HepG2 (cell line): ENCODE data around the gene CTSZ. TPM values are rescaled to one million over a fixed set of nuclear protein-coding genes. Genes with fewer than 3 reads are reported as not detected.

Source experiments
- ATF1 ChIP-seq: IDR thresholded peaks from 2 replicates; pipeline ENCODE4 v1.6.1; 2016; ENCODE audit warnings: mild to moderate bottlenecking, control low read depth
- POLR2G ChIP-seq: fragments of 200-400 bp; formaldehyde crosslinking; IDR thresholded peaks from 2 replicates; pipeline ENCODE4 v1.6.1; 2018; ENCODE audit warnings: mild to moderate bottlenecking, low read depth, low read length, moderate library complexity
- PRPF4 ChIP-seq: fragments of 200-400 bp; formaldehyde crosslinking; IDR thresholded peaks from 2 replicates; pipeline ENCODE4 v1.6.1; 2016; ENCODE audit warnings: low read length, low read depth; ENCODE audit not compliant: poor library complexity, severe bottlenecking
- ZBTB1 ChIP-seq: sonication (generic); formaldehyde crosslinking; IDR thresholded peaks from 2 replicates; pipeline ENCODE4 v1.4.0; 2020; ENCODE audit warnings: missing genetic modification reagents, borderline replicate concordance
- ZNF577 ChIP-seq: sonication (generic); formaldehyde crosslinking; IDR thresholded peaks from 2 replicates; pipeline ENCODE4 v1.4.0; 2020; ENCODE audit warnings: mild to moderate bottlenecking, low read depth, missing genetic modification reagents, borderline replicate concordance
- ZNF788 ChIP-seq: sonication (generic); formaldehyde crosslinking; IDR thresholded peaks from 2 replicates; pipeline ENCODE4 v1.5.0; 2020; ENCODE audit warnings: mild to moderate bottlenecking, missing genetic modification reagents, borderline replicate concordance
- ZNF883 ChIP-seq: sonication (generic); formaldehyde crosslinking; IDR thresholded peaks from 2 replicates; pipeline ENCODE4 v1.5.1; 2020; ENCODE audit warnings: mild to moderate bottlenecking, missing genetic modification reagents; ENCODE audit errors: not compliant biosample characterization
- polyA plus RNA-seq, 8 experiments: library from polyadenylated mRNA; depleted of rRNA in 3 of 8; stranded (reverse) in 7 of 8; unstranded in 1 of 8; fragments of >200 nt; fragmentation: Illumina TruSeq in 4 of 8; extraction: Trizol in 4 of 8; gene quantifications; 2 replicates each; pipeline versions ENCODE4 v1.2.1 to v1.2.3, GENCODE V29; 2011 to 2016; ENCODE audit warnings: low read depth in 4 of 8, missing spikeins in 1 of 8, mixed read lengths in 1 of 8; ENCODE audit not compliant: insufficient read depth in 1 of 8
- total RNA-seq, 5 experiments: library from RNA; depleted of rRNA; stranded (reverse); fragments of >200 nt; fragmentation: Illumina TruSeq; extraction: Trizol; gene quantifications; 2 replicates each; pipeline ENCODE4 v1.2.3, GENCODE V29; 2016; ENCODE audit warnings: low read depth in 1 of 5
- TF ChIP-seq, protein P1 (sequence below): sonication (generic); formaldehyde crosslinking; IDR thresholded peaks from 2 replicates; pipeline ENCODE4 v1.5.0; 2020; ENCODE audit warnings: mild to moderate bottlenecking, missing genetic modification reagents
- TF ChIP-seq, protein P2 (sequence below): sonication (generic); formaldehyde crosslinking; IDR thresholded peaks from 2 replicates; pipeline ENCODE4 v1.9.0; 2022; ENCODE audit warnings: missing genetic modification reagents, mild to moderate bottlenecking, borderline replicate concordance
- TF ChIP-seq, protein P3 (sequence below): IDR thresholded peaks from 2 replicates; pipeline ENCODE4 v1.6.1; 2012; ENCODE audit warnings: inconsistent platforms
- TF ChIP-seq, protein P4 (sequence below): sonication (generic); formaldehyde crosslinking; IDR thresholded peaks from 2 replicates; pipeline ENCODE4 v1.4.0; 2020; ENCODE audit warnings: mild to moderate bottlenecking, missing genetic modification reagents
- TF ChIP-seq, protein P5 (sequence below): sonication (generic); formaldehyde crosslinking; IDR thresholded peaks from 2 replicates; pipeline ENCODE4 v1.5.1; 2020; ENCODE audit warnings: mild to moderate bottlenecking, missing genetic modification reagents, borderline replicate concordance
- TF ChIP-seq, protein P6 (sequence below): sonication (generic); formaldehyde crosslinking; IDR thresholded peaks from 2 replicates; pipeline ENCODE4 v1.8.0; 2022; ENCODE audit warnings: missing genetic modification reagents, mild to moderate bottlenecking, moderate library complexity, borderline replicate concordance
- TF ChIP-seq, protein P7 (sequence below): sonication (generic); formaldehyde crosslinking; IDR thresholded peaks from 2 replicates; pipeline ENCODE4 v1.4.0; 2020; ENCODE audit warnings: missing genetic modification reagents, low read depth, mild to moderate bottlenecking, borderline replicate concordance

Gene CTSZ
- total and polyA plus RNA-seq, 2 of the 13 experiments (the other 11 are each of a cell fraction or from before 2014, with no cell fraction given): 0.33 TPM; not detected in 1

DNA sequence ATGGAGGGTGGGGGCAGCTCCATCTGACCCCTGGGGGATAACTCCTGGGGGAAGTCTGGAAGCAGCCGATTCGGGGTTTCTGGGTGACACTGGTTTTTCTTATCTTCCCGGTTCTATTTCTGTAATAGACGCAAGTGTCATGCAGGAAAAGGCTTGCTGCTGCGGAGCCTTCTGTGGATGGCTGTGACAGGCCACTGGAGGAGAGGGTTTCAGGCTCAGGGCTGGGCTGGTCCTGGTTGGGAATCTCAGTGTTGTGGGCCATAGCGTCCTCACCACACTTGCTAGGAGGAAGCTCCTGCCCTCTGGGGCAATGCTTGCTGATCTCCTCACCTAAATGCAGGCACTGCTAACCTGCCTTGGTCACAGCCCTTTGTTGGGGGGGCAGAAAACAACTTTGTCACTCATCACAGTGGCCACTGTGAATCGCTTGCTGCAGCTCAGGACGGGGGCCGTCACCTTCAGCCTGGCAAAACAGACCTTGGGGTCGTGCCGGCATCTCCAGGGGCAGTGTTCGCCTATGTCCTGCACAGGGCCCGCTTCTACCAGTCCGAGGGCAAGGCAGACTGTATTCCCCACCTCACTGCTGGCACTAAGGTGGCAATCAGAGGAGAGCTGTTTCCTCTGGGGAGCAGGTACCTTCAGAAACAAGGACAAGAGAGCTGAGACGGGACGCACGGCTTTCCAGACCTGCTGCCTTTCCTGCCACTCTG is 7.8 kb upstream of the CTSZ start (continued):
- TF ChIP-seq, protein P1, sequence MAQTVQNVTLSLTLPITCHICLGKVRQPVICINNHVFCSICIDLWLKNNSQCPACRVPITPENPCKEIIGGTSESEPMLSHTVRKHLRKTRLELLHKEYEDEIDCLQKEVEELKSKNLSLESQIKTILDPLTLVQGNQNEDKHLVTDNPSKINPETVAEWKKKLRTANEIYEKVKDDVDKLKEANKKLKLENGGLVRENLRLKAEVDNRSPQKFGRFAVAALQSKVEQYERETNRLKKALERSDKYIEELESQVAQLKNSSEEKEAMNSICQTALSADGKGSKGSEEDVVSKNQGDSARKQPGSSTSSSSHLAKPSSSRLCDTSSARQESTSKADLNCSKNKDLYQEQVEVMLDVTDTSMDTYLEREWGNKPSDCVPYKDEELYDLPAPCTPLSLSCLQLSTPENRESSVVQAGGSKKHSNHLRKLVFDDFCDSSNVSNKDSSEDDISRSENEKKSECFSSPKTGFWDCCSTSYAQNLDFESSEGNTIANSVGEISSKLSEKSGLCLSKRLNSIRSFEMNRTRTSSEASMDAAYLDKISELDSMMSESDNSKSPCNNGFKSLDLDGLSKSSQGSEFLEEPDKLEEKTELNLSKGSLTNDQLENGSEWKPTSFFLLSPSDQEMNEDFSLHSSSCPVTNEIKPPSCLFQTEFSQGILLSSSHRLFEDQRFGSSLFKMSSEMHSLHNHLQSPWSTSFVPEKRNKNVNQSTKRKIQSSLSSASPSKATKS (CRISPR knock-in tag): no peak
- TF ChIP-seq ZNF883 (CRISPR knock-in tag) (peak; percentile 5), ZNF577 (no peak), ZBTB1 (CRISPR knock-in tag) (no peak), POLR2G (no peak), ZNF788 (CRISPR knock-in tag) (no peak), ATF1 (CRISPR knock-in tag) (no peak), PRPF4 (peak; percentile 89)
- TF ChIP-seq, protein P2, sequence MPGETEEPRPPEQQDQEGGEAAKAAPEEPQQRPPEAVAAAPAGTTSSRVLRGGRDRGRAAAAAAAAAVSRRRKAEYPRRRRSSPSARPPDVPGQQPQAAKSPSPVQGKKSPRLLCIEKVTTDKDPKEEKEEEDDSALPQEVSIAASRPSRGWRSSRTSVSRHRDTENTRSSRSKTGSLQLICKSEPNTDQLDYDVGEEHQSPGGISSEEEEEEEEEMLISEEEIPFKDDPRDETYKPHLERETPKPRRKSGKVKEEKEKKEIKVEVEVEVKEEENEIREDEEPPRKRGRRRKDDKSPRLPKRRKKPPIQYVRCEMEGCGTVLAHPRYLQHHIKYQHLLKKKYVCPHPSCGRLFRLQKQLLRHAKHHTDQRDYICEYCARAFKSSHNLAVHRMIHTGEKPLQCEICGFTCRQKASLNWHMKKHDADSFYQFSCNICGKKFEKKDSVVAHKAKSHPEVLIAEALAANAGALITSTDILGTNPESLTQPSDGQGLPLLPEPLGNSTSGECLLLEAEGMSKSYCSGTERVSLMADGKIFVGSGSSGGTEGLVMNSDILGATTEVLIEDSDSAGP: no peak
- TF ChIP-seq, protein P3, sequence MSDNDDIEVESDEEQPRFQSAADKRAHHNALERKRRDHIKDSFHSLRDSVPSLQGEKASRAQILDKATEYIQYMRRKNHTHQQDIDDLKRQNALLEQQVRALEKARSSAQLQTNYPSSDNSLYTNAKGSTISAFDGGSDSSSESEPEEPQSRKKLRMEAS: no peak
- TF ChIP-seq, protein P4, sequence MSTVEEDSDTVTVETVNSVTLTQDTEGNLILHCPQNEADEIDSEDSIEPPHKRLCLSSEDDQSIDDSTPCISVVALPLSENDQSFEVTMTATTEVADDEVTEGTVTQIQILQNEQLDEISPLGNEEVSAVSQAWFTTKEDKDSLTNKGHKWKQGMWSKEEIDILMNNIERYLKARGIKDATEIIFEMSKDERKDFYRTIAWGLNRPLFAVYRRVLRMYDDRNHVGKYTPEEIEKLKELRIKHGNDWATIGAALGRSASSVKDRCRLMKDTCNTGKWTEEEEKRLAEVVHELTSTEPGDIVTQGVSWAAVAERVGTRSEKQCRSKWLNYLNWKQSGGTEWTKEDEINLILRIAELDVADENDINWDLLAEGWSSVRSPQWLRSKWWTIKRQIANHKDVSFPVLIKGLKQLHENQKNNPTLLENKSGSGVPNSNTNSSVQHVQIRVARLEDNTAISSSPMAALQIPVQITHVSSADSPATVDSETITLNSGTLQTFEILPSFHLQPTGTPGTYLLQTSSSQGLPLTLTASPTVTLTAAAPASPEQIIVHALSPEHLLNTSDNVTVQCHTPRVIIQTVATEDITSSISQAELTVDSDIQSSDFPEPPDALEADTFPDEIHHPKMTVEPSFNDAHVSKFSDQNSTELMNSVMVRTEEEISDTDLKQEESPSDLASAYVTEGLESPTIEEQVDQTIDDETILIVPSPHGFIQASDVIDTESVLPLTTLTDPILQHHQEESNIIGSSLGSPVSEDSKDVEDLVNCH: no peak
- TF ChIP-seq, protein P5, sequence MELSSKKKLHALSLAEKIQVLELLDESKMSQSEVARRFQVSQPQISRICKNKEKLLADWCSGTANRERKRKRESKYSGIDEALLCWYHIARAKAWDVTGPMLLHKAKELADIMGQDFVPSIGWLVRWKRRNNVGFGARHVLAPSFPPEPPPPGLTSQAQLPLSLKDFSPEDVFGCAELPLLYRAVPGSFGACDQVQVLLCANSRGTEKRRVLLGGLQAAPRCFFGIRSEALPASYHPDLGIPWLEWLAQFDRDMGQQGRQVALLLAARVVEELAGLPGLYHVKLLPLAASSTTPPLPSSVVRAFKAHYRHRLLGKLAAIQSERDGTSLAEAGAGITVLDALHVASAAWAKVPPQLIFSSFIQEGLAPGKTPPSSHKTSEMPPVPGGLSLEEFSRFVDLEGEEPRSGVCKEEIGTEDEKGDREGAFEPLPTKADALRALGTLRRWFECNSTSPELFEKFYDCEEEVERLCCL (CRISPR knock-in tag): no peak
- TF ChIP-seq, protein P6, sequence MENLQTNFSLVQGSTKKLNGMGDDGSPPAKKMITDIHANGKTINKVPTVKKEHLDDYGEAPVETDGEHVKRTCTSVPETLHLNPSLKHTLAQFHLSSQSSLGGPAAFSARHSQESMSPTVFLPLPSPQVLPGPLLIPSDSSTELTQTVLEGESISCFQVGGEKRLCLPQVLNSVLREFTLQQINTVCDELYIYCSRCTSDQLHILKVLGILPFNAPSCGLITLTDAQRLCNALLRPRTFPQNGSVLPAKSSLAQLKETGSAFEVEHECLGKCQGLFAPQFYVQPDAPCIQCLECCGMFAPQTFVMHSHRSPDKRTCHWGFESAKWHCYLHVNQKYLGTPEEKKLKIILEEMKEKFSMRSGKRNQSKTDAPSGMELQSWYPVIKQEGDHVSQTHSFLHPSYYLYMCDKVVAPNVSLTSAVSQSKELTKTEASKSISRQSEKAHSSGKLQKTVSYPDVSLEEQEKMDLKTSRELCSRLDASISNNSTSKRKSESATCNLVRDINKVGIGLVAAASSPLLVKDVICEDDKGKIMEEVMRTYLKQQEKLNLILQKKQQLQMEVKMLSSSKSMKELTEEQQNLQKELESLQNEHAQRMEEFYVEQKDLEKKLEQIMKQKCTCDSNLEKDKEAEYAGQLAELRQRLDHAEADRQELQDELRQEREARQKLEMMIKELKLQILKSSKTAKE (CRISPR knock-in tag): no peak
- TF ChIP-seq, protein P7, sequence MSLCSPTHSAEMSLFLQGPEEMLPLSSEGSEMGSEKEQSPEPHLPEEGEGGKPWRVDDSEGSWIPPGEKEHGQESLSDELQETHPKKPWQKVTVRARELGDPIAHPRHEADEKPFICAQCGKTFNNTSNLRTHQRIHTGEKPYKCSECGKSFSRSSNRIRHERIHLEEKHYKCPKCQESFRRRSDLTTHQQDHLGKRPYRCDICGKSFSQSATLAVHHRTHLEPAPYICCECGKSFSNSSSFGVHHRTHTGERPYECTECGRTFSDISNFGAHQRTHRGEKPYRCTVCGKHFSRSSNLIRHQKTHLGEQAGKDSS (CRISPR knock-in tag): no peak
